Prostate gland (tissue), 2 donors: Measurements from ENCODE around the gene PDSS2. TPM values are rescaled to one million over a fixed set of nuclear protein-coding genes. Genes with fewer than 3 reads are reported as not detected.
A peak's percentile ranks its signal among the peaks of the same experiment; 100 is the strongest.
"Not testable (repeated sequence)": the region's sequence is repeated elsewhere in the genome, so short reads cannot be mapped to it uniquely, and the experiment has no call there.

Experiments
- DNase-seq: peaks from one replicate; pipeline ENCODE4 v3.0.0-alpha.2; 2019; ENCODE audit warnings: low spot score
- H3K27ac ChIP-seq, 2 donors: fragments of 200-600 bp; sonication (generic); 2 replicates each; pipeline ENCODE4 v1.5.1; 2017 to 2019
- H3K27me3 ChIP-seq: fragments of 200-600 bp; sonication (generic); replicated peaks from 2 replicates; pipeline ENCODE4 v1.5.1; 2019; ENCODE audit not compliant: insufficient read depth
- H3K36me3 ChIP-seq, 2 donors: fragments of 200-600 bp; sonication (generic); 1 replicate in 1 of 2; 2 replicates in 1 of 2; pipeline versions ENCODE4 v1.5.1 to v1.8.1; 2017 to 2019
- H3K4me1 ChIP-seq: fragments of 200-600 bp; sonication (generic); replicated peaks from 2 replicates; pipeline ENCODE4 v1.5.1; 2019
- H3K4me3 ChIP-seq, 2 donors: fragments of 200-600 bp; sonication (generic); 2 replicates each; pipeline ENCODE4 v1.5.1; 2017 to 2019
- H3K9me3 ChIP-seq: fragments of 200-600 bp; sonication (generic); 2 replicates; pipeline ENCODE4 v1.5.1; 2017
- CTCF ChIP-seq, 4 experiments: fragments of 200-600 bp in 2 of 4; fragments of 450-650 bp in 2 of 4; sonication (generic) in 2 of 4; IDR thresholded peaks; 1 replicate in 3 of 4; 2 replicates in 1 of 4; pipeline ENCODE4 v1.5.1; 2016 to 2019; ENCODE audit warnings: antibody characterized with exemption in 4 of 4, mild to moderate bottlenecking in 2 of 4, moderate library complexity in 2 of 4
- POLR2A ChIP-seq: fragments of 450-650 bp; IDR thresholded peaks from one replicate; pipeline ENCODE4 v1.6.1; 2016; ENCODE audit warnings: antibody characterized with exemption, mild to moderate bottlenecking
- POLR2AphosphoS5 ChIP-seq: sonication (generic); formaldehyde crosslinking; IDR thresholded peaks from one replicate; pipeline ENCODE4 v1.6.1; 2017; ENCODE audit warnings: antibody characterized with exemption
- WGBS: methylation state at CpG from one replicate; pipeline ENCODE4 v1.1.5; 2018; 5-methylcytosine and 5-hydroxymethylcytosine counted together
- intact Hi-C: fragments of 100-400 bp; cut with DNase I; formaldehyde crosslinking; loops from one replicate; pipeline ENCODE4 v1.14.2; 2022
- total RNA-seq, 2 donors: library from RNA; depleted of rRNA; stranded (reverse); fragments of >200 nt; gene quantifications; one replicate each; pipeline ENCODE4 v1.1.0, GENCODE V29; 2016

The PDSS2 gene
- total RNA-seq, 2 donors from 2014 or later = 12.7 to 35.3 TPM

- Histone ChIP-seq H3K4me1 (no peaks in the 10 kb centered on the region), H3K27ac (no peak overlapping the region), H3K9me3 (no peaks in the 10 kb centered on the region), H3K4me3 (no peak overlapping the region), H3K36me3 (no peaks in the 10 kb centered on the region), H3K27me3 (no peaks in the 10 kb centered on the region)
- no peak for TF ChIP-seq POLR2A
- no peak for TF ChIP-seq CTCF (IDR thresholded peaks at IDR 0.05)
- TF ChIP-seq POLR2AphosphoS5 = no peak
- intact Hi-C loops = no loop called here
- DNase-seq = no peak
- 89% methylated on average over 6 of the region's 6 CpGs for WGBS
These were observed 254.0 kb downstream of the PDSS2 start for GRCh38 chr6:107205058-107205998.

GRCh38 chr6:107202876-107203468 is 256.4 kb downstream of the PDSS2 start:
- Histone ChIP-seq H3K9me3 (no peaks in the 10 kb centered on the region), H3K36me3 (no peaks in the 10 kb centered on the region), H3K4me1 (no peaks in the 10 kb centered on the region), H3K27me3 (no peaks in the 10 kb centered on the region), H3K27ac (no peak overlapping the region), H3K4me3 (no peak overlapping the region)
- 42% methylated on average over 4 of the region's 4 CpGs for WGBS
- peak; percentile 23 for TF ChIP-seq POLR2AphosphoS5
- no peak for TF ChIP-seq CTCF (IDR thresholded peaks at IDR 0.05)
- TF ChIP-seq POLR2A = no peak
- intact Hi-C loops = no loop called here
- no peak for DNase-seq

GRCh38 chr6:107198631-107199416 is 260.5 kb downstream of the PDSS2 start:
- Histone ChIP-seq H3K27ac (no peak overlapping the region), H3K9me3 (no peaks in the 10 kb centered on the region), H3K4me3 (no peak overlapping the region), H3K36me3 (no peaks in the 10 kb centered on the region), H3K27me3 (no peaks in the 10 kb centered on the region), H3K4me1 (no peaks in the 10 kb centered on the region)
- intact Hi-C loops = no loop called here
- 96% methylated on average over 7 of the region's 7 CpGs for WGBS
- no peak for DNase-seq
- TF ChIP-seq CTCF (IDR thresholded peaks at IDR 0.05) (no peak), POLR2A (no peak), POLR2AphosphoS5 (no peak)

- H3K36me3 ChIP-seq = no peaks in the 10 kb centered on the region
- no peak overlapping the region for H3K4me3 ChIP-seq
- intact Hi-C loops = no loop called here
- H3K9me3 ChIP-seq = no peaks in the 10 kb centered on the region
- no peaks in the 10 kb centered on the region for H3K4me1 ChIP-seq
- WGBS = 94% methylated on average over 3 of the region's 3 CpGs
- H3K27me3 ChIP-seq = no peaks in the 10 kb centered on the region
- no peak for DNase-seq
- TF ChIP-seq CTCF (IDR thresholded peaks at IDR 0.05) = no peak
- no peak for TF ChIP-seq POLR2AphosphoS5
- TF ChIP-seq POLR2A = no peak
- no peak overlapping the region for H3K27ac ChIP-seq
These were observed 263.2 kb downstream of the PDSS2 start for GRCh38 chr6:107196152-107196551.

GRCh38 chr6:107194723-107195122 is 264.6 kb downstream of the PDSS2 start:
- intact Hi-C loops, H3K9me3 ChIP-seq, H3K4me3 ChIP-seq, H3K27me3 ChIP-seq, H3K4me1 ChIP-seq, H3K36me3 ChIP-seq, DNase-seq, H3K27ac ChIP-seq: not testable (repeated sequence)
- WGBS = 97% methylated on average over 8 of the region's 8 CpGs
